Mammary epithelial cell (primary cell): Measurements from ENCODE around the gene KRTAP5-2.

ENCODE experiments used
- CTCF ChIP-seq, 2 donors: IDR thresholded peaks in 1 of 2; conservative IDR thresholded peaks in 1 of 2; 2 replicates each; pipeline ENCODE4 v1.5.1; 2011 to 2012; ENCODE audit warnings: inconsistent platforms in 2 of 2, low read length in 2 of 2, mild to moderate bottlenecking in 2 of 2, control low read depth in 1 of 2, low read depth in 1 of 2; ENCODE audit not compliant: insufficient read depth in 1 of 2; ENCODE audit errors: extremely low read depth in 1 of 2
- EZH2 ChIP-seq: IDR thresholded peaks from 2 replicates; pipeline ENCODE4 v1.6.1; 2012; ENCODE audit warnings: low read length, inconsistent platforms, borderline replicate concordance

DNA sequence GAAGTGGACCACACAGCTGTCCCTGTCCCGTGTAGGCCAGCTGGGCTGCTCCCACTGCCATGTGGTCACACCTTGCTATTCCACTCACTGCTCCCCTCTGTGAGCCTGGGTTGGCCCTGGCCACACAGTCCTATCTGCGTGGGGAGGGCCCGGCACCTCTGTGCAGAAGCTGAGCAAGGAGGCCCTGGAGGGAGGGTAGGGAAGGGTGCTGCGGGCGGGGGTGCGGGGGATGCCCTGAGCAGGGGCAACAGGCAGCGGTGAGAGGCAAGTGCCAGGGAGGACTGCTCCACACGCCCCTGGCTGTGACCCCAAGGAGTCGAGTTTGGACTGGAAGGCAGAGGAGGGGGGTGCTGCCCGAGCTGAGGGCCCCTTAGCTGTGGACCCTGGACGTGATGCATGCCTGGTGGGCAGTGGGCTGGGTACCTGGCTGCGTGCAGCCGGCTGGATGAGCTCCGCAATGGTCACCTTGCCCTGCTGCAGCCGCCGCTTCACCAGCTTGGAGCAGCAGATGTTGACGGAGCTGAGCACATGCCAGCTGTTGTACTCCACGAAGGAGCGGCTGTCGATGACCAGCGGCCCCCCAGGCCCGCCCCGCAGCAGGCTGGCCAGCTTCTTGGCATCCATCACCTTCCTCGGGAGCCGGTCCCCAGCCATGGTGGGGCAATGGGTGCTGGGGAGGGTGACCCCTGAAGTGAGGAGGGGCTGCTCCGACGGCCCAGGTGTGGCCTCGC is 32.8 kb downstream of the KRTAP5-2 start:
- TF ChIP-seq CTCF (conservative IDR thresholded peaks at IDR 0.05 in 1 of 2, IDR thresholded peaks at IDR 0.05 in 1 of 2; ENCODE audit: extremely low read depth in 1 of 2, insufficient read depth in 1 of 2, low read depth in 1 of 2, low read length in 2 of 2) (no peak), EZH2 (no peak)
